IPS-20b (cell line): ENCODE results near the gene PIP5K1B.

Experiments used
- H3K27ac ChIP-seq: one replicate; pipeline ENCODE4 v1.5.1; 2013; ENCODE audit warnings: low read length
- H3K27me3 ChIP-seq: 2 replicates; pipeline ENCODE4 v1.6.1; 2013; ENCODE audit warnings: mild to moderate bottlenecking, low read length, inconsistent platforms; ENCODE audit not compliant: insufficient read depth
- H3K36me3 ChIP-seq: 2 replicates; pipeline ENCODE4 v1.6.1; 2013; ENCODE audit warnings: low read depth, mild to moderate bottlenecking, inconsistent platforms, low read length, moderate library complexity; ENCODE audit not compliant: insufficient read depth
- H3K4me1 ChIP-seq: 2 replicates; pipeline ENCODE4 v1.6.1; 2013; ENCODE audit warnings: mild to moderate bottlenecking, control low read depth, inconsistent platforms, low read length, moderate library complexity; ENCODE audit not compliant: insufficient read depth
- H3K4me3 ChIP-seq: 2 replicates; pipeline ENCODE4 v1.5.1; 2013; ENCODE audit warnings: mild to moderate bottlenecking, low read length, inconsistent platforms
- H3K9ac ChIP-seq: 2 replicates; pipeline ENCODE4 v1.6.1; 2013; ENCODE audit warnings: low read depth, mild to moderate bottlenecking, inconsistent platforms, low read length, moderate library complexity
- H3K9me3 ChIP-seq: 2 replicates; pipeline ENCODE4 v1.6.1; 2013; ENCODE audit warnings: mild to moderate bottlenecking, low read depth, low read length, inconsistent platforms; ENCODE audit not compliant: insufficient read depth

The PIP5K1B gene

DNA sequence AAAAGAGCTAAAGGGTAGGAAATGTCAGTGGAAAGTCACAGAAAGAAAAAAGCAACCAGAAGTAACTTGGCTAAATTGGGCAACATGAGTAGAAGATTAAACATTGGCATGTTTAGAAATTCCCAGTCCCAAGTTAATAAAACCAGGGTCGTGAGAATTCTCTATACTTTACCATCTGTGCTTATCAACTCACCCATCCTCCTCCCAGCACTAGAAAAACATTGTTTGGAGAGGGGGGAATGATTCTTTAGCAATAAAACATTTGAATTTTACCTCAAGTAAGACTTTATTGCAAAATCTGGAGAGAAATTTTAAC lies 229.2 kb downstream of the PIP5K1B start:
- H3K27ac ChIP-seq, result no peak overlapping the region
- no peak overlapping the region for H3K9ac ChIP-seq
- H3K27me3 ChIP-seq, result no peaks in the 10 kb centered on the region
- H3K4me1 ChIP-seq, result no peaks in the 10 kb centered on the region; the same call in 1 of the 2 replicates
- H3K4me3 ChIP-seq, result no peak overlapping the region
- no peaks in the 10 kb centered on the region for H3K36me3 ChIP-seq
- no peaks in the 10 kb centered on the region for H3K9me3 ChIP-seq

GRCh38 chr9:68940573-68940972 lies 235.5 kb downstream of the PIP5K1B start:
- Histone ChIP-seq H3K4me1 (no peaks in the 10 kb centered on the region; the same call in 1 of the 2 replicates), H3K9ac (no peak overlapping the region), H3K36me3 (no peaks in the 10 kb centered on the region), H3K27me3 (no peaks in the 10 kb centered on the region), H3K9me3 (no peaks in the 10 kb centered on the region), H3K4me3 (no peak overlapping the region), H3K27ac (no peak overlapping the region)

- Histone ChIP-seq H3K4me3 (no peak overlapping the region), H3K27ac (no peak overlapping the region), H3K9ac (no peak overlapping the region), H3K36me3 (no peaks in the 10 kb centered on the region), H3K27me3 (no peaks in the 10 kb centered on the region), H3K9me3 (no peaks in the 10 kb centered on the region), H3K4me1 (peaks cover 3% of the 10 kb centered on the region; the same call in 1 of the 2 replicates)
Measured at GRCh38 chr9:68941780-68942459, 236.9 kb downstream of the PIP5K1B start.

- Histone ChIP-seq H3K27me3 (no peaks in the 10 kb centered on the region), H3K9me3 (no peaks in the 10 kb centered on the region), H3K36me3 (no peaks in the 10 kb centered on the region), H3K4me3 (no peak overlapping the region), H3K27ac (no peak overlapping the region), H3K4me1 (peaks cover 10% of the 10 kb centered on the region; the same call in 1 of the 2 replicates), H3K9ac (no peak overlapping the region)
Measured at GRCh38 chr9:68942790-68943189, 237.8 kb downstream of the PIP5K1B start.

DNA sequence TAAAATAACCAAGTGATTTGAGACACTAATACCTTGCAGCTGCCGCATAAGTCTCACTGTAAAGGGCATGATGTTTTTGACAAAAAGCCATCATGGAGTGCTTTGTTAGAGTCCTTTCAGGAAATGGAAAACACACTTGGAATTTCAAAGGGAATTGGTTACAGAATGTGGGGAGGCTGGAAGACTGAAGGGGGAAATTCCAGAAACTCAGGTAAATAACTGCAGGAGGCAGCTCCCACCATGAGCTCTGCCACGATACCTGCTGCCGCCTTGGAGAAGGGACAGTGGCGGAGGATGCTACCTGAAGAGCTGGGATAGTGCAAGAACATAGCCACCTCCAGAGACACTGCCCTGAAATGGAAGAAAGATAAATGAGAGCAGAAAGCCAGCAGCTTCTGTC lies 242.0 kb downstream of the PIP5K1B start:
- peak overlapping the region; percentile 16 for H3K27ac ChIP-seq
- H3K4me1 ChIP-seq, result peaks cover 28% of the 10 kb centered on the region; the same call in 1 of the 2 replicates
- no peaks in the 10 kb centered on the region for H3K9me3 ChIP-seq
- no peaks in the 10 kb centered on the region for H3K27me3 ChIP-seq
- peak overlapping the region; percentile 41; the same call in 1 of the 2 replicates for H3K9ac ChIP-seq
- H3K4me3 ChIP-seq, result no peak overlapping the region; the same call in 1 of the 2 replicates
- H3K36me3 ChIP-seq, result no peaks in the 10 kb centered on the region

DNA sequence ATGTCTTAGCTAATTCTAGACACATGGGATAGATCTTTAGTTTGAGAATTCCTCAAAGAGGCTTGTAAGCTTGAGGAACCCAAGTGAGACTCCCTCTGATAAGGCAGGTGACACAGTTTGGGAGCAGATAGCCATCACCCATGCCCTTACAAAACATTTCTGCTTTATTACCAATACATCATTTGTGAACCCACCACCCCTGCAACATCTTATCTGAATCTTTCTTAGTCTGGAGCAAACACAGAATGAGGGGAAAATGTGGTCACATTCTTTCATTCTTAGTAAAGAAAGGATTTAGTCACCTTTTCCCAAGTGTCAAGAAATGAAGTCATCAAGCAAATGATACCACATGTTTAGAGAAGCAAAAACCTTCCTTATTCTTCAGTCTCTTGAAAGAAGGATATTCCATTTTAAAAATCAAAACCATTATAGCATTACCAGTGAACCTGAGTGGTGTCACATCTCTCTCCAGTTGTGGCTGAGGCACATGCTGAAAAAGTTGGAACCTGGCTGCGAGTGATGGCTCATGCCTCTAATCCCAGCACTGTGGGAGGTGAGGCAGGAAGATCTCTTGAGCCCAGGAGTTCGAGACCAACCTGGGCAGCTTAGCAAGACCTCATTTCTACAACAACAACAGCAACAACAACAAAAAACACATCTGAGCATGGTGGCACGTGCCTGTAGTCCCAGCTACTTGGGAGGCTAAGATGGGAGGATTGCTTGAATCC lies 243.0 kb downstream of the PIP5K1B start:
- no peaks in the 10 kb centered on the region for H3K9me3 ChIP-seq
- H3K36me3 ChIP-seq, result no peaks in the 10 kb centered on the region
- no peaks in the 10 kb centered on the region for H3K27me3 ChIP-seq
- H3K9ac ChIP-seq, result peak overlapping the region; percentile 41; the same call in 1 of the 2 replicates
- peak overlapping the region; percentile 16 for H3K27ac ChIP-seq
- peaks cover 28% of the 10 kb centered on the region; the same call in 1 of the 2 replicates for H3K4me1 ChIP-seq
- no peak overlapping the region for H3K4me3 ChIP-seq

DNA sequence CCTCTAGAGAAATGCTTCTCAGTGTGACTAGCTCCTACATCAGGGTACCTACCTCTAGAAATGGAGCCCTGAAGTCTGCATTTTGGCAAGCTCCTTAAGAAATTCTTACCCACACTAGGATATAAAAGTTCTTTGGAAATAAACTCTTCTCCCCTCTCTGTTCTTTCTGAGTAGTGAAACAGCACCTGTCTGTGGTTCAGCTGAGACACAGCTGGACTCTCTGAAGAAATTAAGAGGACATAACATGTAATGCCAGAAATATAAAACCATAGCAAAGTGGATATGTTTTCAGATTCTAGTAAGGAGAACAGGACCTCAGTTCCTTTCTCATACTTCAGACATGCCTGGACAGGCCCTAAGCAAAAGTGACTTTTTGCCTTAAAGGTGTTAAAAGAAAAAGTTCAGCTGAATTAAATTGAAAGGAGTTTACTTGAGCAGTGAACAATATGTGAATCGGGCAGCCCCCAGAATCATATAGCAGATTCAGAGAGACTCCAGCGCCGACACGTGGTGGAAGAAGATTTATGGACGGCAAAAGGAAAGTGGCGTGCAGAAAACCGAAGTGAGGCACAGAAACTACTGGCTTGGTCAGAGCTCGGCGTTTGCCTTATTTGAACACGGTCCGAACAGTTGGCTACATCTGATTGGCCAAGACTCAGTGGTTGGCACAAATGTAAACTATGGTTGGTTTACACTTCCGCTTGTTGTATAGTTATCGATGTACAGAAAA lies 244.4 kb downstream of the PIP5K1B start:
- Histone ChIP-seq H3K27me3 (no peaks in the 10 kb centered on the region), H3K36me3 (no peaks in the 10 kb centered on the region), H3K9me3 (no peaks in the 10 kb centered on the region), H3K27ac (no peak overlapping the region), H3K9ac (peak overlapping the region; percentile 28; the same call in 1 of the 2 replicates), H3K4me3 (no peak overlapping the region), H3K4me1 (peaks cover 28% of the 10 kb centered on the region; the same call in 1 of the 2 replicates)

GRCh38 chr9:68950188-68950587 lies 245.1 kb downstream of the PIP5K1B start:
- peaks cover 28% of the 10 kb centered on the region; the same call in 1 of the 2 replicates for H3K4me1 ChIP-seq
- peak overlapping the region; percentile 2; the same call in 1 of the 2 replicates for H3K9ac ChIP-seq
- H3K27me3 ChIP-seq, result no peaks in the 10 kb centered on the region
- H3K36me3 ChIP-seq, result no peaks in the 10 kb centered on the region
- no peaks in the 10 kb centered on the region for H3K9me3 ChIP-seq
- H3K4me3 ChIP-seq, result no peak overlapping the region
- H3K27ac ChIP-seq, result peak overlapping the region; percentile 13

GRCh38 chr9:68950689-68951088 lies 245.6 kb downstream of the PIP5K1B start:
- Histone ChIP-seq H3K36me3 (no peaks in the 10 kb centered on the region), H3K9me3 (no peaks in the 10 kb centered on the region), H3K9ac (peak overlapping the region; percentile 2; the same call in 1 of the 2 replicates), H3K27ac (peak overlapping the region; percentile 13), H3K4me3 (no peak overlapping the region; the same call in 1 of the 2 replicates), H3K27me3 (no peaks in the 10 kb centered on the region), H3K4me1 (peaks cover 28% of the 10 kb centered on the region; the same call in 1 of the 2 replicates)

DNA sequence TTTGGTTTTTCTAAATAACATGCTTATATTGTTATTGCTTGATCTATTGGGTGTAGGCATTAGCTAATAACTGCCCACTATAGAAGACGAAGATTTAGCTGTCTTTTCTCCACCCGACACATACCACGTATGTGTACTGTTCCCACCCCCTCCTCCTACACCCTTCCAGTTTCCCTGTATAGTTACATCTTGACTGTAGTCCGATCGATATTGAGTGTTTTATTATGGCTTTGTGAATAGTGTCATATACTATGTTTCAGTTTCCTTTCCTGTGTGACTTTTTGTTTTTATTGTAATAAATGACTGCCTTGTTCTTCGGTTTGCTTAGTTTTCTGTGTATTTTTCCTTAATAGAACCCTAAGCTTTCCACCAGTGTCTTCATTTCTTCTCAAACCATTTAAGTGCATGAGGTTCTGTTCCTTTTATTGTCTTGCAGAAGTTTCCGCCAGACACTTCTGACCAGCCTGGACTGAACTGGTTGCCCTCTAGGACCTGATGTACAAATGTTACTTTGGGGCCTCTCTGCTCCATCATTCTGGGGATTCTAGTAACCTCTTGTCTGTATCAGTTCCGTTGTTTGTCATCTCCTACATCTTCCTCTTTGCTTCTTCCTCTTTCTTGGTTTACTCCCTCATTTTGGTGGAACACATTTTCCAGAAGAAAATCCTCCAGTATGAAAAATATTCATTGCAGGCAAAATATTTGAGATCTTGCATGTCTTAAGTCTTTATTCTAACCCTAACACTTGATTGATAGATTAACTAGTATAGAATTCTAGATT lies 247.0 kb downstream of the PIP5K1B start:
- Histone ChIP-seq H3K9ac (no peak overlapping the region), H3K27me3 (no peaks in the 10 kb centered on the region), H3K27ac (no peak overlapping the region), H3K4me3 (no peak overlapping the region), H3K9me3 (no peaks in the 10 kb centered on the region), H3K4me1 (peaks cover 24% of the 10 kb centered on the region; the same call in 1 of the 2 replicates), H3K36me3 (no peaks in the 10 kb centered on the region)

GRCh38 chr9:68953771-68954170 lies 248.7 kb downstream of the PIP5K1B start:
- Histone ChIP-seq H3K9ac (no peak overlapping the region), H3K27ac (no peak overlapping the region), H3K4me1 (peaks cover 13% of the 10 kb centered on the region; the same call in 1 of the 2 replicates), H3K9me3 (no peaks in the 10 kb centered on the region), H3K27me3 (no peaks in the 10 kb centered on the region), H3K36me3 (no peaks in the 10 kb centered on the region), H3K4me3 (no peak overlapping the region)
